ENCODE measurements around the gene FAM98C.

DNA sequence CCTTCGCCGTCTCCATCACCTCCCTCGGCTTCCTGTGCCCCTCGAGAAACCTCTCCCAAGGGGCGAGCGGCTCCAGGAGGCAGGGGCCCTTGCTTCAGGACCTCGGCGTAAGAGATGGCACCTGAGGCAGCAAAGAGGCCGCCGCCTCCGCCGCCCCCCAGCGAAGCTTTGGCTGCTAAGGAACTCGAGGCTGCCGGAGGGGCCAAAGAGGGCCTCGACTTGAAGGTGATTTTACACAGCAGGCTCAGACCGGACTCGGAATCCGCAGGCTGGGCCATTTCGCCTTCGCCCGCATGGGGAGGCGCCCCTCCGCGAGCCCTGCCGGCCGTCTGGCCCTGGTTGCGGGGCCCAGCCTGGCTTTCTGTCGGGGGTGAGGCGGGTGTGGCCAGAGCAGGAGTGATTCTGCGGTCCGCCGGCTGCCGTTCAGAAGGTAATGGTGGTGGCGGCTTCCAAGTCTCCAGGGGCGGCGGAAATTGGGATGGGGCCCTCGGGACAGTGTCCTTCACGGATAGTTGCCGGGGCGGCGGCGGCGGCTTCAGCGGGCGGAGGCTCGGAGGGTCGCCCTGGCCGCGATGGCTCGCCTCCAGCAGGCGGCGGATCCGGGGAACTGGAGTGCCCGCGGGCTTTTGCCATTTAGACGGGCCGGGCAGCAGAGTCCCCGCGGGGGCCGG, 16.5 kb upstream of the FAM98C start:
- TF ChIP-seq REST (IDR thresholded peaks at IDR 0.05; ENCODE audit: insufficient read depth in 1 of 2, low read depth in 2 of 2, low read length in 2 of 2) (no peak), POLR2AphosphoS5 (IDR thresholded peaks at IDR 0.05; ENCODE audit: low read depth, low read length) (no peak), SIN3A (IDR thresholded peaks at IDR 0.05; ENCODE audit: borderline replicate concordance, insufficient read depth, low read length) (no peak), FOXP2 (optimal IDR thresholded peaks at IDR 0.05; ENCODE audit: borderline replicate concordance, extremely low read depth, extremely low read length, insufficient read depth) (no peak)
